NCI-H1694 treated with DMSO at 0.1 percent for 48 hours (cell line): ENCODE data around the gene TMSB4X.
"Not testable (repeated sequence)": the region's sequence is repeated elsewhere in the genome, so short reads cannot be mapped to it uniquely, and the experiment has no call there.

Source experiments
- DNase-seq: peaks from one replicate; lab custom pipeline; 2025; lab: John Stamatoyannopoulos, UW

The TMSB4X gene

DNA sequence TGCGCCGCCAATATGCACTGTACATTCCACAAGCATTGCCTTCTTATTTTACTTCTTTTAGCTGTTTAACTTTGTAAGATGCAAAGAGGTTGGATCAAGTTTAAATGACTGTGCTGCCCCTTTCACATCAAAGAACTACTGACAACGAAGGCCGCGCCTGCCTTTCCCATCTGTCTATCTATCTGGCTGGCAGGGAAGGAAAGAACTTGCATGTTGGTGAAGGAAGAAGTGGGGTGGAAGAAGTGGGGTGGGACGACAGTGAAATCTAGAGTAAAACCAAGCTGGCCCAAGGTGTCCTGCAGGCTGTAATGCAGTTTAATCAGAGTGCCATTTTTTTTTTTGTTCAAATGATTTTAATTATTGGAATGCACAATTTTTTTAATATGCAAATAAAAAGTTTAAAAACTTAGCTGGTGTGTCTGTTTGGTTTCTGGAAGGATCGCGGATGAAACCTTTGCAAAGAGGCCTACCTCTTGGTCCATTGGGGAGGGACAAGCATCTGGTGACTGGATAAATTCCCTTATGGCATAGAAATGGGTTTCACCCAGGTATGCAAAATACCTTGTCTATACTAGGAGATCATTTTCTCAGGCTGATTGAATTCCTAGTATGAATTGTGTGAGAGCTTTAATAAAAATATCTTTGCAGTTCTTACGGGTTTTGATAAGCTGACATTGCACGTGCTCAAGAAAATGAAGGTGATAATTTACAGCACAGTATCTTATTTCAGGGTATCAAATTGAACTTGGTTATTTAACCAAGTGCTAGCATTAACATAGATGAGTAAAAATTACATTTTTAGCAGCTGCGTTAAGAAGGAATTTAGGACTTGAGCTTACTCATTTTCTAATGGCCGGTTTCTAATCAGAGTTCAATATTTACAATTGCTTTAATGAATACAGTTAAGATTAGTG lies 2.2 kb downstream of the TMSB4X start:
- DNase-seq, result not testable (repeated sequence)

GRCh38 chrX:12977761-12978204 lies 2.9 kb downstream of the TMSB4X start:
- no peak for DNase-seq

- DNase-seq, result no peak
These were observed 3.5 kb downstream of the TMSB4X start for GRCh38 chrX:12978205-12979025.

DNA sequence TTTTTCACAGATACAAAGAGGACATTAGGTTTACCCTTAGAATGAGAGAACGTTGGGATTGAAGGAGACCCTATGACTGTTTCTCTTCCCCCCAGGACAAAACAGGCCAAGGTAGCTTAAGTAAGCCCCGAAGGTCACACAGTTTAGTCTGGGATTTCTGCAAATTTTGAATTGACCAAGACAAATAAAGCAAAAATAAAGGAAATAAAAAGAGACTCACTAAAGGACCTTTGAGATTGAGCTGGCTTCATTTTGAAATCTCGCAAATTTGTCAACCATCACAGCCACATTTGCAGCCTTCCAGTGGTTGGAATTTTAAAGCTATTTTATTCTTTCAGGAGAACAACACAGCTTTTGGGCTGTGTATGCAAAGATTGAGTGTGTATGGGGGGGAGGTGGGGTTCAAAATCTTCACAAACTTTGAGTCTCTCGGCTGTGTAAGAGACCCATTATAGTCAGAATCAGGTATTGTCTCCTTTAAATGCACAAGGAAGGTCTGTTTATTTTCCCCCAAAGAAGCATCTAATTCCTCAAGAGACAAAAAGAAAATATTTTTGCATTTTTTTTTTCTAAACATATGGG lies 4.2 kb downstream of the TMSB4X start:
- DNase-seq, result no peak

GRCh38 chrX:12979616-12980015 lies 4.7 kb downstream of the TMSB4X start:
- no peak for DNase-seq

DNA sequence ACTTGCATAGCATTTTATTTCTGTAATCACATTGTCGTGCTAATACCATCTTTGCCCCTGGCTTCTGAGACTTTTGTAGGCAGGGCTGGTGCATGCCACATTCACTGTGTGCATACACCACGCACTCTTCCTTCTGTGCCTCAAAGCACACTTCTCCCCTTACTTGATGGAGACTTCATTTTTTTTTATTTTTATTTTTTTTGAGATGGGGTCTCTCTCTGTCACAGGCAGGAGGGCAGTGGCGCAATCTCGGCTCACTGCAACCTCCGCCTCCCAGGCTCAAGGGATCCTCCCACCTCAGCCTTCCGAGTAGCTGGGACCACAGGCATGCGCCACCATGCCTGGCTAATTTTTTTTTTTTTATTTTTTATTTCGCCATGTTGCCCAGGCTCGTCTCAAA lies 5.1 kb downstream of the TMSB4X start:
- not testable (repeated sequence) for DNase-seq

GRCh38 chrX:12981880-12982279 lies 7.0 kb downstream of the TMSB4X start:
- no peak for DNase-seq

- no peak for DNase-seq
These were observed 9.9 kb downstream of the TMSB4X start for GRCh38 chrX:12984603-12985319.

DNA sequence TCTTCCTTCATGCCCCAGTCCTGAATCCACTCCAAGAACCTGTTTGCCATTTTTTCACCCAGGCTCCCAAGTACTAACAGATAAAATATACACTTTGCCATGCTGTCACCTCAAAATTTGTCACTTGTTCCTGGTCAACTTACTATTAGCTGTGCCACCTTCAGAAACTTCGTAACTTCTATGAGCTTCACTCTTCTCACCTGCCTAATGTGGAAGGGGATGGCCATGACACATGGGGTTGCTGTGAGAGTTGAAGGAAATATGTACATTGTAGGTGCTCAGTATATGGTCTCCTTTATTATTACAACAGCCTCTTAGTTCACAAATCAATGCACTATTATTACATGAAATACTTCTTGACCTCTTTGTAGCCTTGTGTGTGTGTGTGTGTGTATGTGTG lies 10.4 kb downstream of the TMSB4X start:
- no peak for DNase-seq

DNA sequence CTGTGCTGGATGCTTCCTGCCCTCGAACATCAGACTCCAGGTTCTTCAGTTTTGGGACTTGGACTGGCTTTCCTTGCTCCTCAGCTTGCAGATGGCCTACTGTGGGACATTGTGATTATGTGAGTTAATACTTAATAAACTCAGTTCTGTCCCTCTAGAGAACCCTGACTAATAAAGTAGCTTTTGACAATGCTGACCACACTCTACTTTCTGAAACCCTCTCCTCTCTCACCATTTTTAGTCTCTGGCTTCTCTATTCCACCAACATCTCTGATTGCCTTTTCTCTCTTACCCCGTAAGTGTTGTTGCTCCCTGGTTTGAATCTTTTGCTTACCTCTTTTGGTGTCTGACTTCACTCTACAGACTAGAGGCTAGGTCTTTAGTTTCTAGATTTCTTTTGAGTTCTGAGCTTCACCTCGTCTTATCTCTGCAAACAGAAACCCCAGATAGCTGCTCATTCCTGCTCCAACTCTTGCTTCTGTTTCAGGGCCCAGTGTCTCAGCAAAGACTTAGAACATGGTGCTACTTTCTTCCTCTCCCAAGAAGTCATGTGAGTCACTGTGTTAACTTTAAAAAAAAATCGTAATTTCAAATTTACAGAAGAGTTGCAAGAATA lies 11.4 kb downstream of the TMSB4X start:
- DNase-seq, result no peak

- DNase-seq, result no peak
These were observed 12.0 kb downstream of the TMSB4X start for GRCh38 chrX:12986886-12987285.

DNA sequence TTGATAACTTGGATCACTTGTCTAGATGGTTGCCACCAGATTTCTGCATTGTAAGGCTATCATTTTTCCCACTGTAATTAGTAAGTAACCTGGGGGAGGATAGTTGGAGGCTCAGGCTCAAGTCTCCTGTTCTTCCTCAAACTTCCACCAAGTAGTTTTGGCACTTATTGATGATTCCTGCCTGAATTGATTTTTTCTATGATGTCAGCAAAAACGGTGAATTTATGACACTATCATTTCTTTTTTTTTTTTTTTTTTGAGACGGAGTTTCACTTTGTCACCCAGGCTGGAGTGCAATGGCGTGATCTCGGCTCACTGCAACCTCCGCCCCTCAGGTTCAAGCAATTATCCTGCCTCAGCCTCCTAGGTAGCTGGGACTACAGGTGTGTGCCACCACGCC lies 12.4 kb downstream of the TMSB4X start:
- no peak for DNase-seq

GRCh38 chrX:12987900-12988594 lies 13.1 kb downstream of the TMSB4X start:
- DNase-seq, result no peak

GRCh38 chrX:12988797-12989196 lies 13.9 kb downstream of the TMSB4X start:
- no peak for DNase-seq

GRCh38 chrX:12989461-12989860 lies 14.6 kb downstream of the TMSB4X start:
- no peak for DNase-seq

- DNase-seq, result no peak
These were observed 16.7 kb downstream of the TMSB4X start for GRCh38 chrX:12991575-12991974.

- DNase-seq, result no peak
These were observed 17.7 kb downstream of the TMSB4X start for GRCh38 chrX:12992544-12993118.

DNA sequence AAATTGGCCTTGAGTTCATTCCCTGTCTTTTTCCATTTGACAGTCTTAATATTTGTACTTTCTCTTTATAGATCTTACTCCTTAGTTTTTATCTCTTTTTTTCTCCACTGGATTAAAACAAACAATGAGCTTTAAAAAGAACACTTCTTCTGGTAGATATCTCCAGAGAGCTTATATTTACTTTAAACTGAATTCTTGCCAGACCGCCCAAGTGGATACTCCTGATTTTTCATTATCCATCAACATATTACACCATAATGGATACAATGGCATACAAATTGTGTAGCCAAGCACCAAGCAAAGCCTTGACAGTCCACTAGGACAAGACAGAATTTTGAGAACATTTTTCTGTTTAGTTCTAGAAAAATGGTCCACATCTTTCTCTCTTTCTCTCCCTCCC lies 18.9 kb downstream of the TMSB4X start:
- no peak for DNase-seq

GRCh38 chrX:12994321-12994720 lies 19.4 kb downstream of the TMSB4X start:
- no peak for DNase-seq

DNA sequence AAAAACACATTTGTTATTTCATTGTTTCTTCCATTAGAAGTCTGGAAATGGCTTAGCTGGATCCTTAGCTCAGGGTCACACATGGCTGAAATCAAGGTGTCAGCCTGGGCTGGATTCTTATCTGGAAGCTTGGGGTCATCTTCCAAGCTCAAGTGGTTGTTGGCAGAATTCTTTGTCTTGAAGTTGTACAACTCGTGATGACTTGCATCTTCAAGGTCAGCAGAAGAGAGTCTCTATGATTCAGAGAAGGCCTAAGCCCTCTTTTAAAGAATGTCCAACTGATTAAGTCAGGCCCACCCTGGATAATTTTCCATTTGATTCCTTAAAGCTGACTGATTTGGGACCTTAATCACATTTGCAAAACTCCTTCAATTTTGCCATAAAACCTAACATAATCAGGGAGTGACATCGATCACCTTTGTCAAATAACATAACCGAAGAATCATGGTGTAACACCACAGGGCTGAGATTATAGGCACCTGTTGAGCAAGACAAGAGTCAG lies 22.1 kb downstream of the TMSB4X start:
- DNase-seq, result no peak
